Measurements from ENCODE around the gene CPSF4. TPM values are rescaled to one million over a fixed set of nuclear protein-coding genes. Genes with fewer than 3 reads are reported as not detected.

CPSF4 gene
- total RNA-seq, 1 donor from 2014 or later, result 18.9 TPM

- peak; percentile 96 for ATAC-seq
- intact Hi-C loops (cut with DNase I), result loop anchor here (2.0 to 5.0 kb wide), 3 partner anchors 32 to 66 kb away; partner anchors contain the start of genes CPSF4, FAM200A, PTCD1 and ZNF789
Observed at GRCh38 chr7:99504603-99505323, 66.0 kb downstream of the CPSF4 start, which contains the start of gene ZKSCAN5. Gene ZKSCAN5, plus strand, starts transcription at chr7:99504662. Its CDS starts 1,383 bp downstream, at chr7:99506045.

GRCh38 chr7:99505324-99505662 lies 66.5 kb downstream of the CPSF4 start:
- intact Hi-C loops (cut with DNase I), result loop anchor here (2.0 kb wide), 2 partner anchors 32 to 66 kb away; partner anchors contain the start of genes CPSF4, PTCD1 and ZNF789
- no peak for DNase-seq (ENCODE audit: missing footprints)
- no peak for ATAC-seq

More at GRCh38 chr7:99504603-99505323, 66.0 kb downstream of the CPSF4 start, which contains the start of gene ZKSCAN5:
- peak; percentile 99 for DNase-seq (ENCODE audit: missing footprints)

Other genes with a start within 250 kb of the CPSF4 start
- not detected for gene KPNA7, start 230.8 kb upstream of the CPSF4 start, total RNA-seq
- gene MYH16, start 166.1 kb upstream of the CPSF4 start, total RNA-seq, result not detected
- gene ARPC1A, start 113.0 kb upstream of the CPSF4 start, total RNA-seq, result 139 TPM
- 51.1 TPM for gene ARPC1B, start 64.2 kb upstream of the CPSF4 start, total RNA-seq
- gene PDAP1, start 30.3 kb upstream of the CPSF4 start, total RNA-seq, result 107 TPM
- gene BUD31, start 30.0 kb upstream of the CPSF4 start, total RNA-seq, result 38.1 TPM
- 3.6 TPM for gene PTCD1, start 145 bp upstream of the CPSF4 start, total RNA-seq
- gene ATP5MF, start 27.2 kb downstream of the CPSF4 start, total RNA-seq, result 961 TPM
- gene ZNF789, start 33.9 kb downstream of the CPSF4 start, total RNA-seq, result 2.9 TPM
- gene ZNF394, start 61.3 kb downstream of the CPSF4 start, total RNA-seq, result 17.6 TPM
- gene ZKSCAN5, start 65.7 kb downstream of the CPSF4 start, total RNA-seq, result 6.7 TPM
- gene FAM200A, start 113.2 kb downstream of the CPSF4 start, total RNA-seq, result 6.8 TPM
- gene ZNF655, start 119.7 kb downstream of the CPSF4 start, total RNA-seq, result 28.3 TPM
- not detected for gene TMEM225B, start 159.3 kb downstream of the CPSF4 start, total RNA-seq
- gene ZSCAN25, start 178.0 kb downstream of the CPSF4 start, total RNA-seq, result 8.1 TPM
- gene CYP3A5, start 241.1 kb downstream of the CPSF4 start, total RNA-seq, result not detected

Measured in Right ventricle myocardium inferior (tissue), 1 donor.